ENCODE results near the gene CFLAR. TPM values are rescaled to one million over a fixed set of nuclear protein-coding genes. Genes with fewer than 3 reads are reported as not detected.
"Not testable (repeated sequence)": the region's sequence is repeated elsewhere in the genome, so short reads cannot be mapped to it uniquely, and the experiment has no call there.

Gene CFLAR
- total RNA-seq, 1 donor from 2014 or later: 241 TPM

DNA sequence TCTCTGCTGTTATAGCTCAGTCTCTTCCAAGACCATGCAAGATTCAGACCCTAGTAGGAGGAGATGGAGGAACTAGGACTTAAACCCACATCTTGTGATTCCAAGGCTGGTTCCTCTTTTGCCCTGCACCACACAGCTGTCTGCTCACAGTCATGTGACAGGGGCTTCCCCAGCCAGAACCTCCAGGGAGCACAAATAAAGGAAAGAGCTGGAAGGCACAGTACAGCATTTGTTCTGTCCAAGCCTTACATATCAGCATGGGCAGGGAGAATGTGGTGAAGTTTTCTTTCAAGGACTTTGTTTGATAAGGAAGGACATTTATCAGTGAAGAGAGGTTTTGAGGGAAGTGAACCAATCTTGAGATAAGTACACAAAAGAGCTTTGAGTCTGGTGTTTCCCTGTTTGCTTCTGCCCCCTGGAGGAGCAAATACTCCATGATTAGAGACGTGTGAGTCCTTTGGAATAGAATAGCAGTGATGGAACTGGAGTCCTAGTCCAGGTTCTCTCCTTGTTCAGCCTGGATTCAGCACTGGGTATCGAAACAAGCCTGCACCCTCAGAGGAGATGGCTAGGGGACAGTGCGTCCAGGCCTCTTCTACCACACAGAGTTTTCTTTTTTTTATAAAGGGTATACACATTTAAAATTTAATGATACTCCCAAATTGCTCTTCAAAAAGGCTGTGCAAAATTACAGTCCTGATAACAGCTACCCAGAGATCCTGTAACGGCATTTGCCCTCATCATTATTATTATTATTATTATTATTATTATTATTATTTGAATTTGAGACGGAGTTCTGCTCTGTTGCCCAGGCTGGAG, 42.4 kb downstream of the CFLAR start:
- TF ChIP-seq, protein P1, sequence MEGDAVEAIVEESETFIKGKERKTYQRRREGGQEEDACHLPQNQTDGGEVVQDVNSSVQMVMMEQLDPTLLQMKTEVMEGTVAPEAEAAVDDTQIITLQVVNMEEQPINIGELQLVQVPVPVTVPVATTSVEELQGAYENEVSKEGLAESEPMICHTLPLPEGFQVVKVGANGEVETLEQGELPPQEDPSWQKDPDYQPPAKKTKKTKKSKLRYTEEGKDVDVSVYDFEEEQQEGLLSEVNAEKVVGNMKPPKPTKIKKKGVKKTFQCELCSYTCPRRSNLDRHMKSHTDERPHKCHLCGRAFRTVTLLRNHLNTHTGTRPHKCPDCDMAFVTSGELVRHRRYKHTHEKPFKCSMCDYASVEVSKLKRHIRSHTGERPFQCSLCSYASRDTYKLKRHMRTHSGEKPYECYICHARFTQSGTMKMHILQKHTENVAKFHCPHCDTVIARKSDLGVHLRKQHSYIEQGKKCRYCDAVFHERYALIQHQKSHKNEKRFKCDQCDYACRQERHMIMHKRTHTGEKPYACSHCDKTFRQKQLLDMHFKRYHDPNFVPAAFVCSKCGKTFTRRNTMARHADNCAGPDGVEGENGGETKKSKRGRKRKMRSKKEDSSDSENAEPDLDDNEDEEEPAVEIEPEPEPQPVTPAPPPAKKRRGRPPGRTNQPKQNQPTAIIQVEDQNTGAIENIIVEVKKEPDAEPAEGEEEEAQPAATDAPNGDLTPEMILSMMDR (IDR thresholded peaks at IDR 0.05; ENCODE audit: unreplicated experiment): no peak
- H3K27ac Mint-ChIP-seq (ENCODE audit: unreplicated experiment): peak overlapping the region; percentile 89
- peak overlapping the region; percentile 17 for H3K4me3 Mint-ChIP-seq (ENCODE audit: unreplicated experiment)
- H3K9me3 Mint-ChIP-seq (ENCODE audit: unreplicated experiment): no peaks in the 10 kb centered on the region
- H3K27me3 Mint-ChIP-seq (ENCODE audit: unreplicated experiment): no peaks in the 10 kb centered on the region
- H3K4me1 Mint-ChIP-seq (ENCODE audit: unreplicated experiment): peaks cover 32% of the 10 kb centered on the region
- peaks cover 68% of the 10 kb centered on the region for H3K36me3 Mint-ChIP-seq (ENCODE audit: low read depth, unreplicated experiment)
- peak; percentile 60 for DNase-seq (ENCODE audit: low spot score)

DNA sequence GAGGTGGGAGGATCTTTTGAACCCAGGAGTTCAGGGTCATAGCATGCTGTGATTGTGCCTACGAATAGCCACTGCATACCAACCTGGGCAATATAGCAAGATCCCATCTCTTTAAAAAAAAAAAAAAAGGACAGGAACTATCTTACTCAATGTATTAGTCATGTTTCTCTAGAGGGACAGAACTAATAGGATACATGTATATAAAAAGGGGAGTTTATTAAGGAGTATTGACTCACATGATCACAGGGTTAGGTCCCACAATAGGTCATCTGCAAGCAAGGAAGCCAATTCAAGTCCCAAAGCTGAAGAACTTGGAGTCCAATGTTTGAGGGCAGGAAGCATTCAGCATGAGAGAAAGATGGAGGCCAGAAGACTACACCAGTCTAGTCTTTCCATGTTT, 48.2 kb downstream of the CFLAR start:
- DNase-seq (ENCODE audit: low spot score): no peak
- Mint-ChIP-seq H3K9me3 (ENCODE audit: unreplicated experiment) (no peaks in the 10 kb centered on the region), H3K27me3 (ENCODE audit: unreplicated experiment) (peaks cover 12% of the 10 kb centered on the region), H3K27ac (ENCODE audit: unreplicated experiment) (no peak overlapping the region), H3K36me3 (ENCODE audit: low read depth, unreplicated experiment) (peaks cover 74% of the 10 kb centered on the region), H3K4me1 (ENCODE audit: unreplicated experiment) (peaks cover 9% of the 10 kb centered on the region), H3K4me3 (ENCODE audit: unreplicated experiment) (peak overlapping the region; percentile 52)
- TF ChIP-seq, protein P1 (IDR thresholded peaks at IDR 0.05; ENCODE audit: unreplicated experiment): no peak

DNA sequence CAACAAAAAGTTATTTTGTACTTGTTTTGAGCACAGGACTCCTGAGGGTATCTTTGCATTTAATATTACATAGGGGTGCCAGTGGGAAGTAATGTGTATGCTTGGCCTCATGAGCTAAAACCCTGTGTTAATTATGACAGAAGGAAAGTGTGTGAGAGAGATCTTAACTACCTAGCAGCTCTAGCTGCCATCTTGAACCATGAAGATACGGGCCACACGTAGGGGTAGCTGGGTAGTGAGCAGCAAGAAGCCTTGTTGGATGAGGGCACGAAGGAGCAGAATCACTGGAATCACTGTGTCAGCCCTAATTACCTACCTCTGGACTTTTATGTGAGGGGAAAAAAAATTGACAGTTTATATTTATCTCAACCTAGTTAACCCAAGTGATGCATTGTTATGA, 51.6 kb downstream of the CFLAR start:
- no peak for DNase-seq (ENCODE audit: low spot score)
- H3K27ac Mint-ChIP-seq (ENCODE audit: unreplicated experiment): no peak overlapping the region
- H3K9me3 Mint-ChIP-seq (ENCODE audit: unreplicated experiment): no peaks in the 10 kb centered on the region
- peaks cover 17% of the 10 kb centered on the region for H3K27me3 Mint-ChIP-seq (ENCODE audit: unreplicated experiment)
- peak overlapping the region; percentile 47 for H3K4me3 Mint-ChIP-seq (ENCODE audit: unreplicated experiment)
- peaks cover 49% of the 10 kb centered on the region for H3K36me3 Mint-ChIP-seq (ENCODE audit: low read depth, unreplicated experiment)
- TF ChIP-seq, protein P1 (IDR thresholded peaks at IDR 0.05; ENCODE audit: unreplicated experiment): no peak
- peaks cover 24% of the 10 kb centered on the region for H3K4me1 Mint-ChIP-seq (ENCODE audit: unreplicated experiment)

DNA sequence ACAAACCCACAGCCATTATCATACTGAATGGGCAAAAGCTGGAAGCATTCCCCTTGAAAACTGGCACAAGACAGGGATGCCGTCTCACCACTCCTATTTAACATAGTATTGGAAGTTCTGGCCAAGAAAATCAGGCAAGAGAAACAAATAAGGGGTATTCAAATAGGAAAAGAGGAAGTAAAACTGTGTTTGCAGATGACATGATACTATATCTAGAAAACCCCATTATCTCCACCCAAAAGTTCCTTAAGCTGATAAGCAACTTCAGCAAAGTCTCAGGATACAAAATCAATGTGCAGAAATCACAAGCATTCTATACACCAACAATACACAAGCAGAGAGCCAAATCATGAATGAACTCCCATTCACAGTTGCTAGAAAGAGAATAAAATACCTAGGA, 52.5 kb downstream of the CFLAR start:
- H3K4me3 Mint-ChIP-seq (ENCODE audit: unreplicated experiment); H3K9me3 Mint-ChIP-seq (ENCODE audit: unreplicated experiment); H3K27ac Mint-ChIP-seq (ENCODE audit: unreplicated experiment); DNase-seq (ENCODE audit: low spot score): not testable (repeated sequence)
- H3K27me3 Mint-ChIP-seq (ENCODE audit: unreplicated experiment): peaks cover 18% of the 10 kb centered on the region
- H3K36me3 Mint-ChIP-seq (ENCODE audit: low read depth, unreplicated experiment): peaks cover 40% of the 10 kb centered on the region
- peaks cover 20% of the 10 kb centered on the region for H3K4me1 Mint-ChIP-seq (ENCODE audit: unreplicated experiment)

DNA sequence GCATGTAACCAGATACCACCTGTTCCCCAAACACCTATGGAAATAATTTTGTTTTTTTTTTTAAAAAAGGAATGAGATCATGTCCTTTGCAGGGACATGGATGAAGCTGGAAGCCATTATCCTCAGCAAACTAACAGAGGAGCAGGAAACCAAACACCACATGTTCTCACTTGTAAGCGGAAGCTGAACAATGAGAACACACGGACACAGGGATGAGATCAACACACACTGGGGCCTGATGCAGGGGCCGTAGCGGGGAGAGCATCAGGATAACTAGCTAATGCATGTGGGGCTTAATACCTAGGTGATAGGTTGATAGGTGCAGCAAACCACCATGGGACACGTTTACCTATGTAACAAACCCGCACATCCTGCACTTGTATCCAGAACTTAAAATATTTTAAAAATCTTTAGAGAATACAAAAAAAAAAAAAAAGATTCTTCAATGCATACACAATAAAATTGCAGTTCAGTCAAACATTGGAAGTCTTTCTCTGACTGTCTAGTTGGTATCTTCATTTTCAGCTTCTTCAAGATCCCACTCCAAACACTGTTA, 55.4 kb downstream of the CFLAR start:
- peaks cover 23% of the 10 kb centered on the region for H3K27me3 Mint-ChIP-seq (ENCODE audit: unreplicated experiment)
- H3K9me3 Mint-ChIP-seq (ENCODE audit: unreplicated experiment): no peaks in the 10 kb centered on the region
- TF ChIP-seq, protein P1 (IDR thresholded peaks at IDR 0.05; ENCODE audit: unreplicated experiment): no peak
- peaks cover 20% of the 10 kb centered on the region for H3K4me1 Mint-ChIP-seq (ENCODE audit: unreplicated experiment)
- H3K36me3 Mint-ChIP-seq (ENCODE audit: low read depth, unreplicated experiment): peaks cover 18% of the 10 kb centered on the region
- no peak overlapping the region for H3K4me3 Mint-ChIP-seq (ENCODE audit: unreplicated experiment)
- peak; percentile 17 for DNase-seq (ENCODE audit: low spot score)
- H3K27ac Mint-ChIP-seq (ENCODE audit: unreplicated experiment): peak overlapping the region; percentile 46
